Natural killer cell (primary cell): ENCODE data around the gene AXIN2. TPM values are rescaled to one million over a fixed set of nuclear protein-coding genes. Genes with fewer than 3 reads are reported as not detected.

Experiments
- ATAC-seq, 3 donors: fragments of 150-1000 bp in 2 of 3; fragments of 200-7000 bp in 1 of 3; cut with Tn5 transposase; 1 replicate in 1 of 3; 2 replicates in 2 of 3; pipeline ENCODE4 v1.10.0; 2021; ENCODE audit warnings: mild to moderate bottlenecking in 2 of 3, moderate library complexity in 2 of 3
- DNase-seq, 2 donors: peaks; one replicate each; pipeline versions ENCODE4 v3.0.0 to v3.0.0-alpha.2; 2013 to 2021; ENCODE audit warnings: mixed read lengths in 1 of 2
- H3K27ac ChIP-seq: one replicate; pipeline ENCODE4 v1.5.1; 2013; ENCODE audit warnings: mild to moderate bottlenecking, low read length
- H3K27me3 ChIP-seq: one replicate; pipeline ENCODE4 v1.6.1; 2013; ENCODE audit warnings: low read length; ENCODE audit not compliant: control insufficient read depth, insufficient read depth
- H3K36me3 ChIP-seq: one replicate; pipeline ENCODE4 v1.6.1; 2013; ENCODE audit warnings: low read length; ENCODE audit not compliant: control insufficient read depth, insufficient read depth
- H3K4me1 ChIP-seq: one replicate; pipeline ENCODE4 v1.6.1; 2013; ENCODE audit warnings: low read length; ENCODE audit not compliant: control insufficient read depth, insufficient read depth
- H3K4me3 ChIP-seq: one replicate; pipeline ENCODE4 v1.5.1; 2013; ENCODE audit warnings: low read length
- H3K9me3 ChIP-seq: one replicate; pipeline ENCODE4 v1.6.1; 2013; ENCODE audit warnings: low read length; ENCODE audit not compliant: control insufficient read depth, insufficient read depth
- H3K27ac Mint-ChIP-seq, 2 donors: one replicate each; pipeline ENCODE4 v1.8.0; 2022; ENCODE audit warnings: mild to moderate bottlenecking in 2 of 2, mixed read lengths in 2 of 2, moderate library complexity in 1 of 2
- H3K27me3 Mint-ChIP-seq, 2 donors: one replicate each; pipeline ENCODE4 v1.8.0; 2022; ENCODE audit warnings: low read depth in 2 of 2, mixed read lengths in 2 of 2
- H3K36me3 Mint-ChIP-seq: one replicate; pipeline ENCODE4 v1.8.0; 2022; ENCODE audit warnings: mixed read lengths
- H3K4me1 Mint-ChIP-seq, 2 donors: one replicate each; pipeline ENCODE4 v1.8.0; 2022; ENCODE audit warnings: mixed read lengths in 2 of 2
- H3K4me3 Mint-ChIP-seq: one replicate; pipeline ENCODE4 v1.8.0; 2022; ENCODE audit warnings: mild to moderate bottlenecking, moderate library complexity, mixed read lengths
- H3K9me3 Mint-ChIP-seq, 2 donors: one replicate each; pipeline ENCODE4 v1.8.0; 2022; ENCODE audit warnings: mixed read lengths in 2 of 2
- CTCF ChIP-seq: fragments of 200-600 bp; IDR thresholded peaks from one replicate; pipeline ENCODE4 v1.8.0; 2022; ENCODE audit warnings: antibody characterized with exemption
- WGBS: methylation state at CpG from one replicate; pipeline ENCODE4 v1.1.7; 2013; ENCODE audit warnings: missing lambda C conversion rate; ENCODE audit not compliant: insufficient coverage; 5-methylcytosine and 5-hydroxymethylcytosine counted together
- intact Hi-C: fragments of 100-400 bp; cut with micrococcal nuclease; formaldehyde crosslinking; loops from one replicate; pipeline ENCODE4 v1.14.2; 2022
- total RNA-seq, 4 donors: library from RNA; stranded (reverse); fragments of 120-200 nt in 1 of 4; gene quantifications; one replicate each; pipeline versions ENCODE4 v1.2.3 to v1.2.4, GENCODE V29; 2013 to 2022

Gene AXIN2
- total RNA-seq, 3 donors from 2014 or later (not counting 1 experiment from before 2014, with no cell fraction given) = 1.3 to 4.1 (median 1.7) TPM

- intact Hi-C loops = no loop called here
- peak; percentile 36 to 85 for DNase-seq
- H3K36me3 ChIP-seq = no peaks in the 10 kb centered on the region
- peaks cover 14 to 16% of the 10 kb centered on the region in 2 donors for H3K4me1 Mint-ChIP-seq
- H3K27ac ChIP-seq = peak overlapping the region; percentile 82
- no peaks in the 10 kb centered on the region for H3K9me3 Mint-ChIP-seq
- no peak for TF ChIP-seq CTCF
- peaks cover 8% of the 10 kb centered on the region for H3K27me3 ChIP-seq
- no peaks in the 10 kb centered on the region for H3K9me3 ChIP-seq
- H3K36me3 Mint-ChIP-seq = no peaks in the 10 kb centered on the region
- ATAC-seq = peak; percentile 42 to 47 (median 46)
- peak overlapping the region; percentile 68 for H3K4me3 ChIP-seq
- peak overlapping the region; percentile 90 for H3K4me3 Mint-ChIP-seq
- peaks cover 6% of the 10 kb centered on the region for H3K4me1 ChIP-seq
- peaks cover 9 to 12% of the 10 kb centered on the region in 2 donors for H3K27me3 Mint-ChIP-seq
- H3K27ac Mint-ChIP-seq = peak overlapping the region in 1 of 2 donors; percentile 76
- WGBS = under 1% methylated on average over 109 of the region's 113 CpGs
Measured at GRCh38 chr17:65560628-65561451, 608 bp downstream of the AXIN2 start.

- Mint-ChIP-seq H3K27me3 (peaks cover 9 to 12% of the 10 kb centered on the region in 2 donors), H3K4me3 (peak overlapping the region; percentile 76), H3K9me3 (no peaks in the 10 kb centered on the region), H3K27ac (no peak overlapping the region), H3K36me3 (no peaks in the 10 kb centered on the region), H3K4me1 (peaks cover 14 to 16% of the 10 kb centered on the region in 2 donors)
- TF ChIP-seq CTCF = no peak
- under 1% methylated on average over 77 of the region's 89 CpGs for WGBS
- H3K27me3 ChIP-seq = peaks cover 8% of the 10 kb centered on the region
- H3K27ac ChIP-seq = no peak overlapping the region
- peak overlapping the region; percentile 68 for H3K4me3 ChIP-seq
- intact Hi-C loops = no loop called here
- peak; percentile 17 to 50 for DNase-seq
- H3K4me1 ChIP-seq = peaks cover 6% of the 10 kb centered on the region
- H3K36me3 ChIP-seq = no peaks in the 10 kb centered on the region
- no peak for ATAC-seq
- no peaks in the 10 kb centered on the region for H3K9me3 ChIP-seq
Measured at GRCh38 chr17:65559804-65560627, 1.4 kb downstream of the AXIN2 start.

GRCh38 chr17:65559461-65559803, 2.0 kb downstream of the AXIN2 start:
- Histone ChIP-seq H3K9me3 (no peaks in the 10 kb centered on the region), H3K36me3 (no peaks in the 10 kb centered on the region), H3K4me1 (peaks cover 6% of the 10 kb centered on the region), H3K27ac (no peak overlapping the region), H3K4me3 (peak overlapping the region; percentile 34), H3K27me3 (peaks cover 8% of the 10 kb centered on the region)
- no peaks in the 10 kb centered on the region for H3K9me3 Mint-ChIP-seq
- ATAC-seq = no peak
- peaks cover 9 to 12% of the 10 kb centered on the region in 2 donors for H3K27me3 Mint-ChIP-seq
- H3K4me1 Mint-ChIP-seq = peaks cover 14 to 16% of the 10 kb centered on the region in 2 donors
- H3K4me3 Mint-ChIP-seq = peak overlapping the region; percentile 76
- peak overlapping the region in 1 of 2 donors; percentile 7 for H3K27ac Mint-ChIP-seq
- peak in 1 of 2 donors; percentile 29 for DNase-seq
- intact Hi-C loops = no loop called here
- TF ChIP-seq CTCF = no peak
- WGBS = 1% methylated on average over 13 of the region's 13 CpGs
- no peaks in the 10 kb centered on the region for H3K36me3 Mint-ChIP-seq
